ENCODE measurements around the gene ABHD12. TPM values are rescaled to one million over a fixed set of nuclear protein-coding genes. Genes with fewer than 3 reads are reported as not detected.
"Not testable (repeated sequence)": the region's sequence is repeated elsewhere in the genome, so short reads cannot be mapped to it uniquely, and the experiment has no call there.

Gene ABHD12
- total and polyA plus RNA-seq, 2 donors (not counting 1 experiment from before 2014, with no cell fraction given): 9.6 to 28.3 TPM

DNA sequence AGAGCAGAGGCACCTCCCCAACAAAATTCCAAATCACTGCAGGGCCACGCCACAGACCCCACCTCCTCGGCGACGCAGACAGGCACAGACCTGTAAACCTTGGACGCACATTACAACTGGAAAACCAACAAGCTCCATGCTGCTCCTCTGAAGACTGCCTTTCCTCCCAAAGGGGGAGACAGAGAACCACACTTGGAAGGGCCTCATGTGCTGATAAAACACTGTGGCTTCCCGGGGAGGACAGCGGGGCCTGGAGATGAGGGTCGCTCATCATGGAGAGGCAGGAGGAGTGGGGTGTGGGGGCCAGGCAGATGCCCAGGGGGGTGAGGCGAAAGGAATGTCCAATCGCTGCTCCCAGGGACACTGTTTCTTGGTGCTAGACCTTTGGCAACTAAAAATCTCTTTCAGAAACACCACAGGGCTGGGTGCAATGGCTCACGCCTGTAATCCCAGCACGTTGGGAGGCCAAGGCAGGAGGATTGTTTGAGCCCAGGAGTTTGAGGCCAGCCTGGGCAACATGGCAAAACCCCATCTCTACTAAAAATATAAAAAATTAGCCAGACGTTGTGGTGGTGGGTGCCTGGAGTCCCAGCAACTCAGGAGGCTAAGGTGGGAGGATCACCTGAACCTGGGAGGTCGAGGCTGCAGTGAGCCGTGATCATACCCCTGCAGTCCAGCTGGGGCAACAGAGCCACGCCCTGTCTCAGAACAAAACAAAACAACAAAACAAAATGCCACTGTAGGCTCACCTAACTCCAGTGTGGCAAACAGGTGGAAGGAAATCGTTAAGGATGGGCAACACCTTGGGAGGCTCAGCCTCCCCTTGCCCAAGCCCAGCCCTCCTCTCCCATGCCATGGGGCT lies 53.8 kb downstream of the ABHD12 start:
- H3K4me1 ChIP-seq (ENCODE audit: control insufficient read depth in 2 of 2, insufficient read depth in 2 of 2, low read length in 2 of 2): no peaks in the 10 kb centered on the region
- CTCF ChIA-PET: interaction anchor here (1.3 kb wide), 1 partner anchor 63 kb away, joined by 7 read pairs; no protein-coding TSS in a partner anchor
- H3K4me2 ChIP-seq (replicated peaks; ENCODE audit: low read depth, low read length, poor library complexity, severe bottlenecking): no peak overlapping the region

DNA sequence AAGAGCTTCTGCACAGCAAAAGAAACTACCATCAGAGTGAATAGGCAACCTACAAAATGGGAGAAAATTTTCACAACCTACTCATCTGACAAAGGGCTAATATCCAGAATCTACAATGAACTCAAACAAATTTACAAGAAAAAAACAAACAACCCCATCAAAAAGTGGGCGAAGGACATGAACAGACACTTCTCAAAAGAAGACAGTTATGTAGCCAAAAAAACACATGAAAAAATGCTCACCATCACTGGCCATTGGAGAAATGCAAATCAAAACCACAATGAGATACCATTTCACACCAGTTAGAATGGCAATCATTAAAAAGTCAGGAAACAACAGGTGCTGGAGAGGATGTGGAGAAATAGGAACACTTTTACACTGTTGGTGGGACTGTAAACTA lies 55.7 kb downstream of the ABHD12 start:
- H3K27me3 ChIP-seq (replicated peaks in 1 of 4; ENCODE audit: control extremely low read depth in 1 of 4, control insufficient read depth in 3 of 4, insufficient read depth in 4 of 4, low read length in 3 of 4); CTCF ChIA-PET; H3K4me1 Mint-ChIP-seq; DNase-seq; H3K9me3 ChIP-seq (ENCODE audit: control extremely low read depth in 1 of 3, control insufficient read depth in 2 of 3, insufficient read depth in 1 of 3, low read length in 2 of 3); H3K27me3 Mint-ChIP-seq; POLR2A ChIA-PET; H3K79me2 ChIP-seq (ENCODE audit: control insufficient read depth, insufficient read depth, low read length); H2AFZ ChIP-seq (ENCODE audit: insufficient read depth, low read depth, low read length, poor library complexity, severe bottlenecking); ATAC-seq (ENCODE audit: low read depth); H3K36me3 ChIP-seq (replicated peaks in 1 of 2; ENCODE audit: control extremely low read depth in 1 of 2, control insufficient read depth in 1 of 2, extremely low read depth in 1 of 2, insufficient read depth in 2 of 2, low read length in 1 of 2); H3K27ac ChIP-seq (ENCODE audit: low read length in 2 of 2); H3K4me3 Mint-ChIP-seq; H3K9me3 Mint-ChIP-seq (ENCODE audit: insufficient read depth); intact Hi-C loops (cut with micrococcal nuclease); H3K4me2 ChIP-seq (replicated peaks; ENCODE audit: low read depth, low read length, poor library complexity, severe bottlenecking); H3K4me3 ChIP-seq (ENCODE audit: control extremely low read depth in 1 of 5, extremely low read depth in 1 of 5, insufficient read depth in 1 of 5, low read depth in 2 of 5, low read length in 4 of 5); H3K4me1 ChIP-seq (ENCODE audit: control insufficient read depth in 2 of 2, insufficient read depth in 2 of 2, low read length in 2 of 2); H4K20me1 ChIP-seq (ENCODE audit: control insufficient read depth, insufficient read depth, low read length, poor library complexity, severe bottlenecking); H3K27ac Mint-ChIP-seq; H3K9ac ChIP-seq (ENCODE audit: low read length): not testable (repeated sequence)
- WGBS (ENCODE audit: insufficient coverage): no CpG with 5 or more reads among the region's 1 CpG

More for the DNA sequence above, 53.8 kb downstream of the ABHD12 start:
- DNase-seq (no peak), ATAC-seq (ENCODE audit: low read depth) (no peak)
- POLR2A ChIA-PET: no interaction called here
- Histone ChIP-seq H3K9ac (ENCODE audit: low read length) (no peak overlapping the region), H3K36me3 (replicated peaks in 1 of 2; ENCODE audit: control extremely low read depth in 1 of 2, control insufficient read depth in 1 of 2, extremely low read depth in 1 of 2, insufficient read depth in 2 of 2, low read length in 1 of 2) (peaks cover 0 to 4% of the 10 kb centered on the region in 2 experiments), H3K27ac (ENCODE audit: low read length in 2 of 2) (no peak overlapping the region), H3K9me3 (ENCODE audit: control extremely low read depth in 1 of 3, control insufficient read depth in 2 of 3, insufficient read depth in 1 of 3, low read length in 2 of 3) (peaks cover 0 to 4% (median 0%) of the 10 kb centered on the region in 3 donors), H2AFZ (ENCODE audit: insufficient read depth, low read depth, low read length, poor library complexity, severe bottlenecking) (no peak overlapping the region), H4K20me1 (ENCODE audit: control insufficient read depth, insufficient read depth, low read length, poor library complexity, severe bottlenecking) (no peaks in the 10 kb centered on the region), H3K27me3 (replicated peaks in 1 of 4; ENCODE audit: control extremely low read depth in 1 of 4, control insufficient read depth in 3 of 4, insufficient read depth in 4 of 4, low read length in 3 of 4) (no peaks in the 10 kb centered on the region), H3K79me2 (ENCODE audit: control insufficient read depth, insufficient read depth, low read length) (peaks cover 22% of the 10 kb centered on the region), H3K4me3 (ENCODE audit: control extremely low read depth in 1 of 5, extremely low read depth in 1 of 5, insufficient read depth in 1 of 5, low read depth in 2 of 5, low read length in 4 of 5) (no peak overlapping the region)
- Mint-ChIP-seq H3K4me1 (peaks cover 1% of the 10 kb centered on the region), H3K27ac (no peak overlapping the region), H3K4me3 (no peak overlapping the region), H3K27me3 (no peaks in the 10 kb centered on the region), H3K9me3 (ENCODE audit: insufficient read depth) (no peaks in the 10 kb centered on the region)
- 94% methylated on average over 12 of the region's 17 CpGs for WGBS (ENCODE audit: insufficient coverage)
- no peak for TF ChIP-seq EZH2 (IDR thresholded peaks at IDR 0.05; ENCODE audit: borderline replicate concordance, insufficient read depth, low read depth, low read length, poor library complexity, severe bottlenecking)
- no peak for TF ChIP-seq CTCF (IDR thresholded peaks at IDR 0.05)
- intact Hi-C loops (cut with micrococcal nuclease): no loop called here
